Breast epithelium (tissue), 4 donors: ENCODE results near the gene CEP128. TPM values are rescaled to one million over a fixed set of nuclear protein-coding genes. Genes with fewer than 3 reads are reported as not detected.

Experiments
- DNase-seq, 2 donors: peaks; one replicate each; pipeline ENCODE4 v3.0.0-alpha.2; 2019; ENCODE audit warnings: low spot score in 2 of 2
- H3K27ac ChIP-seq, 2 donors: fragments of 200-600 bp; sonication (generic) in 1 of 2; one replicate each; pipeline ENCODE4 v1.5.1; 2016 to 2019; ENCODE audit warnings: mild to moderate bottlenecking in 1 of 2
- H3K27me3 ChIP-seq, 2 donors: fragments of 200-600 bp; sonication (generic) in 1 of 2; one replicate each; pipeline versions ENCODE4 v1.5.1 to v1.6.0; 2017 to 2019; ENCODE audit warnings: control low read depth in 1 of 2, mild to moderate bottlenecking in 1 of 2
- H3K36me3 ChIP-seq: fragments of 200-600 bp; one replicate; pipeline ENCODE4 v1.5.1; 2019
- H3K4me1 ChIP-seq, 2 donors: fragments of 200-600 bp; sonication (generic); one replicate each; pipeline ENCODE4 v1.5.1; 2016 to 2019; ENCODE audit warnings: control low read depth in 1 of 2
- H3K4me3 ChIP-seq, 3 donors: fragments of 200-600 bp; sonication (generic); 1 replicate in 2 of 3; 2 replicates in 1 of 3; pipeline ENCODE4 v1.5.1; 2016 to 2019; ENCODE audit warnings: mild to moderate bottlenecking in 3 of 3, moderate library complexity in 2 of 3
- H3K9me3 ChIP-seq, 2 donors: fragments of 200-600 bp; sonication (generic) in 1 of 2; one replicate each; pipeline ENCODE4 v1.5.1; 2016 to 2019; ENCODE audit warnings: control low read depth in 1 of 2
- POLR2A ChIP-seq: fragments of 450-650 bp; IDR thresholded peaks from one replicate; pipeline ENCODE4 v1.6.1; 2016; ENCODE audit warnings: antibody characterized with exemption, mild to moderate bottlenecking, moderate library complexity
- POLR2AphosphoS5 ChIP-seq, 3 donors: sonication (generic); formaldehyde crosslinking; IDR thresholded peaks; one replicate each; pipeline ENCODE4 v1.6.1; 2017; ENCODE audit warnings: antibody characterized with exemption in 3 of 3
- intact Hi-C: fragments of 100-400 bp; cut with DNase I; formaldehyde crosslinking; loops from one replicate; pipeline ENCODE4 v1.15.1; 2023; ENCODE audit warnings: low total_unique reads
- total RNA-seq, 3 donors: library from RNA; depleted of rRNA; stranded (reverse); fragments of >200 nt; gene quantifications; one replicate each; pipeline ENCODE4 v1.1.0, GENCODE V29; 2016
- TF ChIP-seq, protein P1 (sequence below), 3 donors: fragments of 450-650 bp; IDR thresholded peaks; one replicate each; pipeline ENCODE4 v1.5.1; 2016 to 2017; ENCODE audit warnings: antibody characterized with exemption in 3 of 3, mild to moderate bottlenecking in 3 of 3, moderate library complexity in 3 of 3

Gene CEP128
- total RNA-seq, 3 donors from 2014 or later: 10.2 to 16.1 (median 11.0) TPM

GRCh38 chr14:80780500-80780899 lies 161.0 kb downstream of the CEP128 start:
- H3K4me3 ChIP-seq: no peak overlapping the region
- TF ChIP-seq POLR2AphosphoS5 (IDR thresholded peaks at IDR 0.05): no peak
- TF ChIP-seq, protein P1, sequence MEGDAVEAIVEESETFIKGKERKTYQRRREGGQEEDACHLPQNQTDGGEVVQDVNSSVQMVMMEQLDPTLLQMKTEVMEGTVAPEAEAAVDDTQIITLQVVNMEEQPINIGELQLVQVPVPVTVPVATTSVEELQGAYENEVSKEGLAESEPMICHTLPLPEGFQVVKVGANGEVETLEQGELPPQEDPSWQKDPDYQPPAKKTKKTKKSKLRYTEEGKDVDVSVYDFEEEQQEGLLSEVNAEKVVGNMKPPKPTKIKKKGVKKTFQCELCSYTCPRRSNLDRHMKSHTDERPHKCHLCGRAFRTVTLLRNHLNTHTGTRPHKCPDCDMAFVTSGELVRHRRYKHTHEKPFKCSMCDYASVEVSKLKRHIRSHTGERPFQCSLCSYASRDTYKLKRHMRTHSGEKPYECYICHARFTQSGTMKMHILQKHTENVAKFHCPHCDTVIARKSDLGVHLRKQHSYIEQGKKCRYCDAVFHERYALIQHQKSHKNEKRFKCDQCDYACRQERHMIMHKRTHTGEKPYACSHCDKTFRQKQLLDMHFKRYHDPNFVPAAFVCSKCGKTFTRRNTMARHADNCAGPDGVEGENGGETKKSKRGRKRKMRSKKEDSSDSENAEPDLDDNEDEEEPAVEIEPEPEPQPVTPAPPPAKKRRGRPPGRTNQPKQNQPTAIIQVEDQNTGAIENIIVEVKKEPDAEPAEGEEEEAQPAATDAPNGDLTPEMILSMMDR (IDR thresholded peaks at IDR 0.05): no peak
- no peak overlapping the region for H3K27ac ChIP-seq
- no peak for DNase-seq
- no peaks in the 10 kb centered on the region for H3K27me3 ChIP-seq
- intact Hi-C loops: no loop called here
- H3K4me1 ChIP-seq: no peaks in the 10 kb centered on the region
- H3K36me3 ChIP-seq: no peaks in the 10 kb centered on the region
- H3K9me3 ChIP-seq: no peaks in the 10 kb centered on the region

- peaks cover 6 to 8% of the 10 kb centered on the region in 2 donors for H3K9me3 ChIP-seq
- no peaks in the 10 kb centered on the region for H3K4me1 ChIP-seq
- DNase-seq: no peak
- H3K36me3 ChIP-seq: peaks cover 3% of the 10 kb centered on the region
- H3K27ac ChIP-seq: no peak overlapping the region
- H3K27me3 ChIP-seq: no peaks in the 10 kb centered on the region
- intact Hi-C loops: no loop called here
- no peak overlapping the region for H3K4me3 ChIP-seq
- TF ChIP-seq POLR2AphosphoS5 (IDR thresholded peaks at IDR 0.05) (no peak), POLR2A (no peak)
- TF ChIP-seq, protein P1 (IDR thresholded peaks at IDR 0.05): no peak
Observed at GRCh38 chr14:80776657-80777056, 164.9 kb downstream of the CEP128 start.

- no peaks in the 10 kb centered on the region for H3K4me1 ChIP-seq
- H3K27me3 ChIP-seq: no peaks in the 10 kb centered on the region
- intact Hi-C loops: no loop called here
- TF ChIP-seq POLR2A (no peak), POLR2AphosphoS5 (IDR thresholded peaks at IDR 0.05) (no peak)
- TF ChIP-seq, protein P1 (IDR thresholded peaks at IDR 0.05): no peak
- H3K27ac ChIP-seq: no peak overlapping the region
- no peak overlapping the region for H3K4me3 ChIP-seq
- no peak for DNase-seq
- peaks cover 3% of the 10 kb centered on the region for H3K36me3 ChIP-seq
- peaks cover 6 to 8% of the 10 kb centered on the region in 2 donors for H3K9me3 ChIP-seq
Observed at GRCh38 chr14:80776186-80776585, 165.4 kb downstream of the CEP128 start.

GRCh38 chr14:80772504-80772903 lies 169.0 kb downstream of the CEP128 start:
- Histone ChIP-seq H3K4me1 (no peaks in the 10 kb centered on the region), H3K9me3 (peaks cover 6 to 8% of the 10 kb centered on the region in 2 donors), H3K27ac (no peak overlapping the region), H3K27me3 (no peaks in the 10 kb centered on the region), H3K36me3 (peaks cover 3% of the 10 kb centered on the region), H3K4me3 (no peak overlapping the region)
- DNase-seq: no peak
- TF ChIP-seq POLR2AphosphoS5 (IDR thresholded peaks at IDR 0.05) (no peak), POLR2A (no peak)
- TF ChIP-seq, protein P1 (IDR thresholded peaks at IDR 0.05): no peak
- intact Hi-C loops: no loop called here

- TF ChIP-seq, protein P1 (IDR thresholded peaks at IDR 0.05): no peak
- TF ChIP-seq POLR2A (no peak), POLR2AphosphoS5 (IDR thresholded peaks at IDR 0.05) (no peak)
- Histone ChIP-seq H3K4me3 (no peak overlapping the region), H3K27ac (no peak overlapping the region), H3K9me3 (peaks cover 6 to 8% of the 10 kb centered on the region in 2 donors), H3K27me3 (no peaks in the 10 kb centered on the region), H3K4me1 (no peaks in the 10 kb centered on the region), H3K36me3 (peaks cover 3% of the 10 kb centered on the region)
- no peak for DNase-seq
- intact Hi-C loops: no loop called here
Observed at GRCh38 chr14:80771201-80771600, 170.3 kb downstream of the CEP128 start.
